Spleen (tissue), 7 donors: ENCODE measurements around the gene UCK2.

ENCODE experiments used
- POLR2A ChIP-seq, 3 donors: fragments of 450-650 bp; IDR thresholded peaks; one replicate each; pipeline ENCODE4 v1.5.1; 2017; ENCODE audit warnings: antibody characterized with exemption in 3 of 3, mild to moderate bottlenecking in 1 of 3
- POLR2AphosphoS5 ChIP-seq, 3 donors: sonication (generic); formaldehyde crosslinking; IDR thresholded peaks; one replicate each; pipeline ENCODE4 v1.5.1; 2017; ENCODE audit warnings: antibody characterized with exemption in 3 of 3
- TF ChIP-seq, protein P1 (sequence below), 11 experiments: fragments of 200-600 bp in 7 of 11; fragments of 450-650 bp in 4 of 11; sonication (generic) in 4 of 11; IDR thresholded peaks in 8 of 11; conservative IDR thresholded peaks in 3 of 11; 1 replicate in 7 of 11; 2 replicates in 4 of 11; pipeline versions ENCODE4 v1.4.0 to v1.8.0; 2016 to 2021; ENCODE audit warnings: antibody characterized with exemption in 11 of 11, inconsistent platforms in 4 of 11, mild to moderate bottlenecking in 1 of 11
- donor health status: DM: no; HTN: no; CAD: no; lungs with moderate emphysema.
- donor health status: DM: no; HTN: no; CAD: no.
- donor health status: DM: no; HTN: no; CAD: no.

DNA sequence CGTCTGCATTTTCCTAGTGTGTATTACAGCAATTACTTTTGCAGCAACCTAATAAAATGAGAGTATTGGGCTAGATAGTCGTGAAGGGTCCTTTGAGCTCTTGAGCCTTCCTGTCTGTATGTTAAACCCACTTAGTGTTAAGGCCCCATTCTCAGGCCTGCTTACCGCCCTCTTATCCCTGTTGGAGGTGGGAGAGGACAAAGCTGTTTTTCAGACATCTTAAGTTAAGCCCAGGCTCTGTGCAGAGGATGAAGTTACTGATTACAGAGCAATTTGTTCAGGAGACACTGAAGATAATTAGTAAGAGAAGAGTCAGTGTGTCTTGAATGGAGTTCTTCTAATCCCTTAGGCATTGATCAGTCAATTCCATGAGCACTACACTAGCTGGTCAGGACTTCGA is 114.6 kb downstream of the UCK2 start:
- TF ChIP-seq, protein P1, sequence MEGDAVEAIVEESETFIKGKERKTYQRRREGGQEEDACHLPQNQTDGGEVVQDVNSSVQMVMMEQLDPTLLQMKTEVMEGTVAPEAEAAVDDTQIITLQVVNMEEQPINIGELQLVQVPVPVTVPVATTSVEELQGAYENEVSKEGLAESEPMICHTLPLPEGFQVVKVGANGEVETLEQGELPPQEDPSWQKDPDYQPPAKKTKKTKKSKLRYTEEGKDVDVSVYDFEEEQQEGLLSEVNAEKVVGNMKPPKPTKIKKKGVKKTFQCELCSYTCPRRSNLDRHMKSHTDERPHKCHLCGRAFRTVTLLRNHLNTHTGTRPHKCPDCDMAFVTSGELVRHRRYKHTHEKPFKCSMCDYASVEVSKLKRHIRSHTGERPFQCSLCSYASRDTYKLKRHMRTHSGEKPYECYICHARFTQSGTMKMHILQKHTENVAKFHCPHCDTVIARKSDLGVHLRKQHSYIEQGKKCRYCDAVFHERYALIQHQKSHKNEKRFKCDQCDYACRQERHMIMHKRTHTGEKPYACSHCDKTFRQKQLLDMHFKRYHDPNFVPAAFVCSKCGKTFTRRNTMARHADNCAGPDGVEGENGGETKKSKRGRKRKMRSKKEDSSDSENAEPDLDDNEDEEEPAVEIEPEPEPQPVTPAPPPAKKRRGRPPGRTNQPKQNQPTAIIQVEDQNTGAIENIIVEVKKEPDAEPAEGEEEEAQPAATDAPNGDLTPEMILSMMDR (IDR thresholded peaks at IDR 0.05 in 8 of 11, conservative IDR thresholded peaks at IDR 0.05 in 3 of 11), result no peak
- TF ChIP-seq POLR2A (IDR thresholded peaks at IDR 0.05) (no peak), POLR2AphosphoS5 (IDR thresholded peaks at IDR 0.05) (no peak)
